Measurements from ENCODE around the gene GPR162. TPM values are rescaled to one million over a fixed set of nuclear protein-coding genes. Genes with fewer than 3 reads are reported as not detected.

The GPR162 gene
- total RNA-seq, 2 experiments from 2014 or later: 0.25 to 0.29 TPM

GRCh38 chr12:6818645-6819044 lies 3.0 kb upstream of the GPR162 start:
- H3K9me3 Mint-ChIP-seq: no peaks in the 10 kb centered on the region
- peaks cover 15% of the 10 kb centered on the region for H3K4me1 Mint-ChIP-seq
- peaks cover 45% of the 10 kb centered on the region for H3K36me3 Mint-ChIP-seq (ENCODE audit: low read depth)
- POLR2A ChIA-PET: no interaction called here
- CTCF ChIA-PET: interaction anchor here (2.0 kb wide), 1 partner anchor 52 kb away, joined by 4 read pairs; the partner anchor contains the start of gene PTMS
- peaks cover 15% of the 10 kb centered on the region for H3K27me3 Mint-ChIP-seq
- DNase-seq: no peak
- no peak overlapping the region for H3K27ac Mint-ChIP-seq
- no peak overlapping the region for H3K4me3 Mint-ChIP-seq

GRCh38 chr12:6819106-6820030 lies 2.3 kb upstream of the GPR162 start:
- DNase-seq: no peak
- CTCF ChIA-PET: interaction anchor here (2.0 to 2.2 kb wide), 2 partner anchors 17 to 53 kb away, joined by 4 to 6 read pairs; partner anchors contain the start of gene PTMS
- Mint-ChIP-seq H3K4me3 (no peak overlapping the region), H3K9me3 (no peaks in the 10 kb centered on the region), H3K36me3 (ENCODE audit: low read depth) (peaks cover 44% of the 10 kb centered on the region), H3K27ac (peak overlapping the region; percentile 60), H3K27me3 (peaks cover 17% of the 10 kb centered on the region), H3K4me1 (peaks cover 15% of the 10 kb centered on the region)
- POLR2A ChIA-PET: no interaction called here

- POLR2A ChIA-PET: no interaction called here
- H3K9me3 Mint-ChIP-seq: no peaks in the 10 kb centered on the region
- peaks cover 15% of the 10 kb centered on the region for H3K4me1 Mint-ChIP-seq
- H3K4me3 Mint-ChIP-seq: no peak overlapping the region
- DNase-seq: no peak
- CTCF ChIA-PET: interaction anchor here (1.6 to 2.2 kb wide), 3 partner anchors 16 to 67 kb away, joined by 6 to 10 read pairs (median 7); partner anchors contain the start of genes MLF2 and USP5
- no peak overlapping the region for H3K27ac Mint-ChIP-seq
- H3K36me3 Mint-ChIP-seq (ENCODE audit: low read depth): peaks cover 40% of the 10 kb centered on the region
- H3K27me3 Mint-ChIP-seq: peaks cover 23% of the 10 kb centered on the region
Observed at GRCh38 chr12:6820166-6820565, 1.5 kb upstream of the GPR162 start.

GRCh38 chr12:6822426-6823135 lies 960 bp downstream of the GPR162 start:
- peaks cover 23% of the 10 kb centered on the region for H3K4me1 Mint-ChIP-seq
- CTCF ChIA-PET: interaction anchor here (1.2 to 1.6 kb wide), 4 partner anchors 11 to 127 kb away, joined by 3 read pairs; no protein-coding TSS in a partner anchor
- peaks cover 41% of the 10 kb centered on the region for H3K27me3 Mint-ChIP-seq

GRCh38 chr12:6823182-6824084 lies 1.8 kb downstream of the GPR162 start:
- peaks cover 26% of the 10 kb centered on the region for H3K4me1 Mint-ChIP-seq
- no peak overlapping the region for H3K4me3 Mint-ChIP-seq
- CTCF ChIA-PET: interaction anchor here (1.1 to 4.2 kb wide), 7 partner anchors 10 to 117 kb away, joined by 3 to 28 read pairs (median 3); partner anchors contain the start of gene MLF2
- no peak overlapping the region for H3K27ac Mint-ChIP-seq
- DNase-seq: no peak
- no peaks in the 10 kb centered on the region for H3K9me3 Mint-ChIP-seq
- H3K36me3 Mint-ChIP-seq (ENCODE audit: low read depth): peaks cover 16% of the 10 kb centered on the region
- H3K27me3 Mint-ChIP-seq: peaks cover 44% of the 10 kb centered on the region
- POLR2A ChIA-PET: no interaction called here

More at GRCh38 chr12:6822426-6823135, 960 bp downstream of the GPR162 start:
- Mint-ChIP-seq H3K36me3 (ENCODE audit: low read depth) (peaks cover 24% of the 10 kb centered on the region), H3K4me3 (no peak overlapping the region), H3K27ac (peak overlapping the region; percentile 41), H3K9me3 (no peaks in the 10 kb centered on the region)
- POLR2A ChIA-PET: no interaction called here
- DNase-seq: no peak

GRCh38 chr12:6824085-6824775 lies 2.6 kb downstream of the GPR162 start:
- CTCF ChIA-PET: interaction anchor here (0.5 to 4.2 kb wide), 17 partner anchors 8 to 257 kb away, joined by 3 to 28 read pairs (median 4); partner anchors contain the start of genes COPS7A, MLF2 and SPSB2
- Mint-ChIP-seq H3K36me3 (ENCODE audit: low read depth) (peaks cover 10% of the 10 kb centered on the region), H3K4me3 (no peak overlapping the region), H3K9me3 (no peaks in the 10 kb centered on the region), H3K27me3 (peaks cover 49% of the 10 kb centered on the region), H3K4me1 (peaks cover 31% of the 10 kb centered on the region), H3K27ac (no peak overlapping the region)
- POLR2A ChIA-PET: no interaction called here
- DNase-seq: no peak

GRCh38 chr12:6824901-6825381 lies 3.3 kb downstream of the GPR162 start:
- ChIA-PET CTCF (interaction anchor here (1.0 to 4.2 kb wide), 19 partner anchors 8 to 258 kb away, joined by 3 to 28 read pairs (median 4); partner anchors contain the start of genes COPS7A, MLF2, PTPN6 and SPSB2), POLR2A (no interaction called here)
- H3K27ac Mint-ChIP-seq: no peak overlapping the region
- peaks cover 57% of the 10 kb centered on the region for H3K27me3 Mint-ChIP-seq
- H3K4me1 Mint-ChIP-seq: peaks cover 31% of the 10 kb centered on the region
- DNase-seq: no peak
- H3K36me3 Mint-ChIP-seq (ENCODE audit: low read depth): peaks cover 3% of the 10 kb centered on the region
- no peaks in the 10 kb centered on the region for H3K9me3 Mint-ChIP-seq
- H3K4me3 Mint-ChIP-seq: no peak overlapping the region

- no peaks in the 10 kb centered on the region for H3K9me3 Mint-ChIP-seq
Observed at GRCh38 chr12:6825398-6826124, 3.9 kb downstream of the GPR162 start.

GRCh38 chr12:6826125-6826733 lies 4.6 kb downstream of the GPR162 start:
- Mint-ChIP-seq H3K9me3 (no peaks in the 10 kb centered on the region), H3K27me3 (peaks cover 68% of the 10 kb centered on the region), H3K4me1 (peaks cover 22% of the 10 kb centered on the region), H3K4me3 (no peak overlapping the region), H3K27ac (no peak overlapping the region), H3K36me3 (ENCODE audit: low read depth) (no peaks in the 10 kb centered on the region)
- ChIA-PET POLR2A (no interaction called here), CTCF (interaction anchor here (0.5 to 4.2 kb wide), 13 partner anchors 8 to 214 kb away, joined by 3 to 28 read pairs (median 4); partner anchors contain the start of genes CDCA3, MLF2 and PTPN6)
- DNase-seq: no peak

More at GRCh38 chr12:6825398-6826124, 3.9 kb downstream of the GPR162 start:
- Mint-ChIP-seq H3K4me3 (no peak overlapping the region), H3K4me1 (peaks cover 29% of the 10 kb centered on the region), H3K36me3 (ENCODE audit: low read depth) (peaks cover under 1% of the 10 kb centered on the region), H3K27ac (peak overlapping the region; percentile 1), H3K27me3 (peaks cover 61% of the 10 kb centered on the region)
- POLR2A ChIA-PET: no interaction called here
- CTCF ChIA-PET: interaction anchor here (1.0 to 4.2 kb wide), 21 partner anchors 8 to 259 kb away, joined by 3 to 28 read pairs (median 4); partner anchors contain the start of genes CDCA3, COPS7A, MLF2 and PTPN6
- peak; percentile 83 for DNase-seq

GRCh38 chr12:6826734-6827436 lies 5.3 kb downstream of the GPR162 start:
- peak overlapping the region; percentile 23 for H3K4me3 Mint-ChIP-seq
- no peaks in the 10 kb centered on the region for H3K36me3 Mint-ChIP-seq (ENCODE audit: low read depth)
- peaks cover 73% of the 10 kb centered on the region for H3K27me3 Mint-ChIP-seq
- no peaks in the 10 kb centered on the region for H3K9me3 Mint-ChIP-seq
- H3K27ac Mint-ChIP-seq: no peak overlapping the region
- POLR2A ChIA-PET: no interaction called here
- CTCF ChIA-PET: interaction anchor here (0.5 to 4.2 kb wide), 4 partner anchors 35 to 214 kb away, joined by 3 to 28 read pairs (median 8); partner anchors contain the start of gene MLF2
- peaks cover 20% of the 10 kb centered on the region for H3K4me1 Mint-ChIP-seq
- DNase-seq: no peak

Measured in activated CD4-positive, alpha-beta T cell treated with anti-CD3 and anti-CD28 coated beads, Interleukin-2, amount 10 ng/mL, durations not matched to agents 7 days and 5 days (primary cell).